Cardiac muscle cell (in vitro differentiated cells and primary cell): ENCODE measurements around the gene EIF6. TPM values are rescaled to one million over a fixed set of nuclear protein-coding genes. Genes with fewer than 3 reads are reported as not detected.
"Not testable (repeated sequence)": the region's sequence is repeated elsewhere in the genome, so short reads cannot be mapped to it uniquely, and the experiment has no call there.

Source experiments
- DNase-seq, 2 donors: peaks; one replicate each; pipeline versions ENCODE4 v3.0.0 to v3.0.0-alpha.2; 2010 to 2017; ENCODE audit warnings: low read depth in 1 of 2, low spot score in 1 of 2
- H3K27ac ChIP-seq: fragments of 200-600 bp; sonication (generic); 2 replicates; pipeline ENCODE4 v1.5.1; 2016
- H3K27me3 ChIP-seq: fragments of 200-600 bp; sonication (generic); 2 replicates; pipeline ENCODE4 v1.6.0; 2016; ENCODE audit warnings: control low read depth
- H3K36me3 ChIP-seq: fragments of 200-600 bp; sonication (generic); 2 replicates; pipeline ENCODE4 v1.5.1; 2016; ENCODE audit warnings: control low read depth
- H3K4me1 ChIP-seq: fragments of 200-600 bp; sonication (generic); 2 replicates; pipeline ENCODE4 v1.8.1; 2017; ENCODE audit warnings: low read depth, mild to moderate bottlenecking, mixed run types
- H3K4me3 ChIP-seq: fragments of 200-600 bp; sonication (generic); 2 replicates; pipeline ENCODE4 v1.5.1; 2016; ENCODE audit warnings: mild to moderate bottlenecking
- H3K9me3 ChIP-seq: fragments of 200-600 bp; sonication (generic); 2 replicates; pipeline ENCODE4 v1.5.1; 2017; ENCODE audit warnings: low read depth, mild to moderate bottlenecking, control low read depth
- polyA plus RNA-seq: library from polyadenylated mRNA; unstranded; fragments of >200 nt; fragmentation: Nextera tagmentation; extraction: Ambion mirVana; gene quantifications from 2 replicates; pipeline ENCODE4 v1.2.1, GENCODE V29; 2016
- total RNA-seq: library from RNA; depleted of rRNA; stranded (reverse); fragments of >200 nt; gene quantifications from 2 replicates; pipeline ENCODE4 v1.2.3, GENCODE V29; 2016
- TF ChIP-seq, protein P1 (sequence below): IDR thresholded peaks from 2 replicates; pipeline ENCODE4 v1.5.1; 2012; ENCODE audit warnings: low read depth, mild to moderate bottlenecking, low read length

EIF6 gene
- total and polyA plus RNA-seq, 2 experiments from 2014 or later, result 80.4 to 203 TPM

DNA sequence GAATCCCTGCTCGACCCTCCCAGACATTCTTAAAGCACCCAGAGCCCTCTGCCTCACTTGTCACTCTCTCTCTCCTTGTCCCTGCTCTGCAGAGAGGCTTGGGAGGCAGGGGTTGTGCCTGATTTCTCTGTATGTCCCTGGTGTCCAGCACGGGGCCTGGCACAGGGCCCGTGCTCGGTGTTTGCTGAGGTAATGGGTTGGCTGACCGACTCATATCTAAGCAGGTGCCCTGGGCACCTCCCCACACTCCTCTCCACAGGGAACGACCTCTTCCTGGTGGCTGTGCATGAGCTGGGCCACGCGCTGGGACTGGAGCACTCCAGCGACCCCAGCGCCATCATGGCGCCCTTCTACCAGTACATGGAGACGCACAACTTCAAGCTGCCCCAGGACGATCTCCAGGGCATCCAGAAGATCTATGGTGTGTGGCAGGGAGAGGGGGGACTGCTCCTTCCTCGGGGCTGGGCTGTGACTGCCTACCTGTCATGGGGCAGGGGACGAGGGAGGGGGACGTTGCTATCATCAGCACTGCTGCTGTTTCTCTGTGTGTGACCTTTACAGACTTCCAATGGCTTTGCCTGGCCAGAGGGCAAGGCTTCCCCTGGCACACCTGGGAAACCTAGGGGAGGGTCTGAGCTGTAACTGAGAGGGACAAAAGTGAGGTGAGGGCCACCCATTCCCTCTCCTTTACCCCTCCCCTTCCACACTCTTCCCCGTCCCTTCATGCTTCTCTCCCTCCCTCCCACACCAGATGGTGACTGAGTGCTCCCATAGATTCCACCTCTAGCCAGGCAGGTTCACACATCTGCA, 20.8 kb downstream of the EIF6 start:
- Histone ChIP-seq H3K4me3 (no peak overlapping the region), H3K36me3 (no peaks in the 10 kb centered on the region), H3K9me3 (no peaks in the 10 kb centered on the region), H3K27me3 (no peaks in the 10 kb centered on the region), H3K27ac (peak overlapping the region; percentile 87), H3K4me1 (peaks cover 38% of the 10 kb centered on the region)
- TF ChIP-seq, protein P1, sequence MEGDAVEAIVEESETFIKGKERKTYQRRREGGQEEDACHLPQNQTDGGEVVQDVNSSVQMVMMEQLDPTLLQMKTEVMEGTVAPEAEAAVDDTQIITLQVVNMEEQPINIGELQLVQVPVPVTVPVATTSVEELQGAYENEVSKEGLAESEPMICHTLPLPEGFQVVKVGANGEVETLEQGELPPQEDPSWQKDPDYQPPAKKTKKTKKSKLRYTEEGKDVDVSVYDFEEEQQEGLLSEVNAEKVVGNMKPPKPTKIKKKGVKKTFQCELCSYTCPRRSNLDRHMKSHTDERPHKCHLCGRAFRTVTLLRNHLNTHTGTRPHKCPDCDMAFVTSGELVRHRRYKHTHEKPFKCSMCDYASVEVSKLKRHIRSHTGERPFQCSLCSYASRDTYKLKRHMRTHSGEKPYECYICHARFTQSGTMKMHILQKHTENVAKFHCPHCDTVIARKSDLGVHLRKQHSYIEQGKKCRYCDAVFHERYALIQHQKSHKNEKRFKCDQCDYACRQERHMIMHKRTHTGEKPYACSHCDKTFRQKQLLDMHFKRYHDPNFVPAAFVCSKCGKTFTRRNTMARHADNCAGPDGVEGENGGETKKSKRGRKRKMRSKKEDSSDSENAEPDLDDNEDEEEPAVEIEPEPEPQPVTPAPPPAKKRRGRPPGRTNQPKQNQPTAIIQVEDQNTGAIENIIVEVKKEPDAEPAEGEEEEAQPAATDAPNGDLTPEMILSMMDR, result no peak
- DNase-seq, result no peak

DNA sequence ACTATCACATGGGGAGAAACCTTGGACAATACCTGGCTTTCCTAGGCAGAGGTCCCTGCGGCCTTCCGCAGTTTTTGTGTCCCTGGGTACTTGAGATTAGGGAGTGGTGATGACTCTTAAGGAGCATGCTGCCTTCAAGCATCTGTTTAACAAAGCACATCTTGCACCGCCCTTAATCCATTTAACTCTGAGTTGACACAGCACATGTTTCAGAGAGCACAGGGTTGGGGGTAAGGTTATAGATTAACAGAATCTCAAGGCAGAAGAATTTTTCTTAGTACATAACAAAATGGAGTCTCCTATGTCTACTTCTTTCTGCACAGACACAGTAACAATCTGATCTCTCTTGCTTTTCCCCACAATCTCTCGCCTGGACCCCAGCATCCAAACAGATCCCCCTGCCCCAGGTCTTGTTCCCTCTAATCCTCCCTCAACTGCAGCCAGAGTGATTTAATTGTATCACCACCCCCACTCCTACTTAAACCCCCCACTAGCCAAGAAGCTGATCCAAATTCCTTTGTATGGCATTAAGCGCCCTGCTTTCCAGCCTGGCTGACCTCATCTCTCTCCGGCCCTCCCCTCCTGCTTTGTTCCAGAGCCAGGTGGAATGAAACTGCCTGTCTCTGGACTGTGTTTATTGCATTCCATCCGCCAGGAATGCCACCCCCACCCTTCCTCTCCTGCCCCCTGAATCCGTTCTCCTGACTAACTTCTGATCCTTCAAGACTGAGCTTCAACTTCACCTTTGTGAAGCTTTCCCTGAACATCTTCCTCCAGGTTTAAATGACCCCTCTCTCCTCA, 21.6 kb downstream of the EIF6 start:
- peak; percentile 47 to 67 for DNase-seq
- H3K9me3 ChIP-seq, H3K4me3 ChIP-seq, H3K36me3 ChIP-seq, H3K27me3 ChIP-seq: not testable (repeated sequence)
- Histone ChIP-seq H3K4me1 (peaks cover 36% of the 10 kb centered on the region), H3K27ac (peak overlapping the region; percentile 87)

DNA sequence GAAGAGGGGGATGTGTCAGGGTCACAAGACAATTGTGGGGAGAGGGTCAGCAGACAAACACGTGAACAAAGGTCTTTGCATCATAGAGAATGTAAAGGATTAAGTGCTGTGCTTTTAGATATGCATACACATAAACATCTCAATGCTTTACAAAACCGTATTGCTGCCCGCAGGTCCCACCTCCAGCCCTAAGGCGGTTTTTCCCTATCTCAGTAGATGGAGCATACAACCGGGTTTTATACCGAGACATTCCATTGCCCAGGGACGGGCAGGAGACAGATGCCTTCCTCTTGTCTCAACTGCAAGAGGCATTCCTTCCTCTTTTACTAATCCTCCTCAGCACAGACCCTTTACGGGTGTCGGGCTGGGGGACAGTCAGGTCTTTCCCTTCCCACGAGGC, 22.3 kb downstream of the EIF6 start:
- not testable (repeated sequence) for H3K36me3 ChIP-seq, H3K9me3 ChIP-seq, DNase-seq, H3K27me3 ChIP-seq, H3K27ac ChIP-seq, H3K4me3 ChIP-seq
- peaks cover 38% of the 10 kb centered on the region for H3K4me1 ChIP-seq

DNA sequence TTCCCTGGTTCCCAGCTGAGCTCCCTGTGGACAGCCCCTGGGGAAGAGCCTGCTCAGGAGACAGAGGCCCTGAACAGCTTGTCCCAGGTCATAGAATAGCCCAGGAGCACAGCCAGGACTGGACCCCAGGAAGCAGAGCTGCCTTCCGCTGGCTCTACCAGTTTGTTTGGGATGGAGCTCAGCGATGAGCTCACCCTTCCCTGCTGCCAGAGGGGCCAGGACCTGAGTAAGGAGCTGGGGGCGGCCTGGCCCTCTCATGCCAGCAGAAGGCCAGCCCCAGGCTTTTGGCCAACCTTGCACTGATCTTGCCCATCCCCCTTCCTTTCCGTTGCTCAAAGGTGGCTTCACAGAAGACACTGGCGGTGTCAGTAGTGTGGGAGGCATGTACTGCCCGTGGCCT, 24.1 kb downstream of the EIF6 start:
- Histone ChIP-seq H3K27me3 (no peaks in the 10 kb centered on the region), H3K9me3 (no peaks in the 10 kb centered on the region), H3K27ac (peak overlapping the region; percentile 4), H3K36me3 (no peaks in the 10 kb centered on the region), H3K4me1 (peaks cover 45% of the 10 kb centered on the region), H3K4me3 (no peak overlapping the region)
- TF ChIP-seq, protein P1, result no peak
- no peak for DNase-seq

DNA sequence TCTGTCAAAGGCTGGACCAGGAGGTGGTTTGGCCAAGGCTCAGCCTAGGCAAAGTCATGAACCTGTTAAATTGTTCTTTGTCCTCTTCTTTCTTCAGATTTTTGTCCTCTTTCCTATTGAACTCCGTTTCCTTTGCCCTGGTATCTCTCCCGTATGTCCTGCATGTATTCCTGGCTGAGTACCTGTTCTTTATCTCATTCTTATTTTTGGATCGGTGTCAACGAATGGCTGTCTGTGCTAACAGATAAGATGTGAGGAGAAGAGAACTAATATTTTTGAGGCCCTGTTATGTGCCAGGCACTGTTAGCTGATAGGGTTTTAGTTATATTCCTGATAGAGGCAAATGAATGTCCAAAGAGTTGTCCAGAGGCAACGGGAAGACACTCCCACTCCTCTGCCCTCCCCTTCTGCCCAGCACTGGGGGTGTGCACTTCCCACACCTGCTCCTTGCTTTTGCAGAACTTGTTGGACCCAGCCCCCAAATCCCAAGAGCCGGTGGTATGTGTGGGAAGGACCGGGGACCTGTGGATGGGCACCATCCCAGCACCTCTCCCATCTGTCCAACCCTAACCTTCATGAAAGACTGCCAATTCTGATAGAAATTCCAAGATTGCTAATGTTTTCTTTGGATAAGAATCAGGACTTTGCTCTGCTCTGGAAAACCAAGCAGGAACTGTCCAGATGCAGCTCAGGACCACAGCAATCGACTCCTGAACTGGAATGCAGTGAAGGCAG, 27.2 kb downstream of the EIF6 start:
- Histone ChIP-seq H3K27ac (peak overlapping the region; percentile 44), H3K9me3 (no peaks in the 10 kb centered on the region), H3K4me3 (no peak overlapping the region), H3K36me3 (no peaks in the 10 kb centered on the region), H3K4me1 (peaks cover 34% of the 10 kb centered on the region), H3K27me3 (no peaks in the 10 kb centered on the region)
- no peak for DNase-seq
- TF ChIP-seq, protein P1, result no peak

DNA sequence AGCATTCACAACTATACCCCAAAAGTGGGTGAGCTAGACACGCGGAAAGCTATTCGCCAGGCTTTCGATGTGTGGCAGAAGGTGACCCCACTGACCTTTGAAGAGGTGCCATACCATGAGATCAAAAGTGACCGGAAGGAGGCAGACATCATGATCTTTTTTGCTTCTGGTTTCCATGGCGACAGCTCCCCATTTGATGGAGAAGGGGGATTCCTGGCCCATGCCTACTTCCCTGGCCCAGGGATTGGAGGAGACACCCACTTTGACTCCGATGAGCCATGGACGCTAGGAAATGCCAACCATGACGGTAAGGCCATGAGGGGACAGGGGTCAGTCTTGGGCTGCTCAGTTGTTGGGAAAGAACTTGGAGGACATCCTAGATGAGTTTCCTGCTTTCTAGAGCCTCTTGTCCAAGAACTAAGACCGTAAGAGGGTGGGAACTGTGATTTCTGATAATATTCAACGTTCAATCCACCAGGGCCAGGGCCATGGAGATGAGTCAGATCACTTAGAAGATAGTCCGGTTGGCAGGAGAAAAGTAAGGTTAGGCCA, 30.0 kb downstream of the EIF6 start:
- Histone ChIP-seq H3K9me3 (no peaks in the 10 kb centered on the region), H3K27ac (no peak overlapping the region), H3K36me3 (no peaks in the 10 kb centered on the region), H3K4me3 (no peak overlapping the region), H3K27me3 (no peaks in the 10 kb centered on the region), H3K4me1 (peaks cover 26% of the 10 kb centered on the region)
- TF ChIP-seq, protein P1, result no peak
- no peak for DNase-seq
